CD4-positive, alpha-beta T cell treated with Interleukin-2 at 100 ng/mL for 4 hours (primary cell): ENCODE results near the gene LIPM.

Experiments used
- DNase-seq: peaks from one replicate; pipeline ENCODE4 v3.0.0-alpha.2; 2020; ENCODE audit warnings: low spot score

Gene LIPM

DNA sequence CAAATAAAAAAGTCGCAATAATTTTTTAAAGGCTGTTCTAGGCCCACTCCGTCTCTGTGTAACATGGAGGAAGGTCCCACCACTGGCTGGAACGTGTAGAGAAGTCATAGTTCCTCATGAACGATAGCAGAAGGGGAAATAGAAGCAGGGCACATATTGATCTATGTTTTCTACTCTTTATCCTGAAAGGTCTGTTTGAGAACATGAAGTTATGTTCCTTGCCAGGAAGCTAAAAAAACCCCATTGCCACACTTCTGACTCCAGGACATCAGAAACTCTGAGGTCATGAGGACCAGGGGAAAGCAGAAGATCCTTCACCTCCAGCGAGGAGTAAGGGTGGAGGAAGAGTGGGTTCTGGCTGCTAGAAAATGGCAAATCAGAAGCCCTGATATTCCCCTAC lies 38.4 kb downstream of the LIPM start:
- DNase-seq = no peak

DNA sequence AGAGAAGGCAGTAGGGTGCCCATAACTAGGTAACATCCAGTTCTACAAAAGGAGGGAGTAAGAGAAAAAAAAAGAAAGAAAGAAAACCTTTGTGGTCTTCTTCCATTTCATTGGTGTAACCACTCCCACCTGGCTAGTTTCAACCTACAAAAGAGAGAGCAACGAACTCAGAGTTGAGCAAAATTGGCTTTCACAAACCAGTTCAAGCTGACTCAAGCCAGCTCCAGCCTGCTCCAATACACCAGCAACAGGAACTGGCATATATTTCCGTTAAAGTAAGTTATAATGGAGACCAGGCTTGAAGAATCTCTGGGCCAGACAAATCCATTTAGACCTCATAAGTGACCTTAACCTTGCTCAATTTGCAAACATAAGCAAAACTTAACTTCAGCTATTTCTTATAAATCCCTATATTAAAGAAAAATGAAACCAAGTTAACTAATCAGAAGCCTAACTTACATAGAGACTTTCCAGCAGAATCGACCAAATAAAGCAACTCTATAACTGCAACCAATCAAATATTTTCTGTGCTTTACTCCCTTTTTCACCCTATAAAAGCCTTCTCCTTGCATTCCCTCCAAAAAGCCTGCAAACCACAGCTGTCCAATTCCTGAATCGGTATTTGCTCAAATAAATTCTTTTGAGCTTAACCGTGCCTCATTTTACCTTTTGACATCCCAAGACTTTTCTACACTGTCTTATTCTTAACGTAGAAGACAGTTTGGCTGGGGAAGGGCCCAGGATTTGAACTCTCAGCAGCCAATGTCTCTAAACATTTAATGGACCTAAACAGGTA lies 39.0 kb downstream of the LIPM start:
- no peak for DNase-seq

DNA sequence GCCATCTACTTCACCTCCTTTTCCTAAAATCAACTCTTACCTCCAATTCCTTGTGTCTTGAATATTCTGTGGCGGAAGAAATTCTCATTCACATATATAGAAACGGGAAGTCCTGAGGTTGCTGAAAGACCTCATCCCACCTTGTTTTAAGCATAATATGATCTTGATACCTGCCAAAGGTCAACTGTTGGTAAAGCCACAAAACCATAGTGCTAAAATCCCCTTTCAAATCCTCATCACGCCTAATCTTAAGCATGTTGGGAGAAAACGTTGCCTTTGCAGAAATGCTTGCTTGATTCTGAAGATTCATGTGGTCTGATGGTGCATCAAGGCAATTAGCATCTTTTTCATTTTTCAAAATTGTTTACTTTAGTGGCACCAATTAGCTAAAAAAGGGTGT lies 40.6 kb downstream of the LIPM start:
- no peak for DNase-seq

DNA sequence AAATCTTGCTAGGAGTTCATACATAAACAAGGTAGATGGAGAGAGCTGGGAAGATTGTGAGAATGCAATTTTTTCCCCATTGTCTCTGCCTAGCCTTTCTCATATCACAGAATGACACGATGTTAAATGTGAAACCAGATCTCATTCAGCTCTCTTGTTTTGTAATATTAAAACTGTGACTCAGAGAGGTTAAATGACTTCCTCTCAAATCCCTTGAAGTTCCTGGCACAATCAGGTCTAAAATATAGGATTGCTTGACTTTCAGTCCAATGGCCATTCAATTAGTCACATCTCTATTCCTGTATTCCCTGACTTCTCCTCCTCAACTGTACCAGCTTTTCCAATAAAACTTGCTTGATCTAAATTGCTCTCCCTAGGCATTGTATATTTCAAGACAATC lies 46.0 kb downstream of the LIPM start:
- no peak for DNase-seq

DNA sequence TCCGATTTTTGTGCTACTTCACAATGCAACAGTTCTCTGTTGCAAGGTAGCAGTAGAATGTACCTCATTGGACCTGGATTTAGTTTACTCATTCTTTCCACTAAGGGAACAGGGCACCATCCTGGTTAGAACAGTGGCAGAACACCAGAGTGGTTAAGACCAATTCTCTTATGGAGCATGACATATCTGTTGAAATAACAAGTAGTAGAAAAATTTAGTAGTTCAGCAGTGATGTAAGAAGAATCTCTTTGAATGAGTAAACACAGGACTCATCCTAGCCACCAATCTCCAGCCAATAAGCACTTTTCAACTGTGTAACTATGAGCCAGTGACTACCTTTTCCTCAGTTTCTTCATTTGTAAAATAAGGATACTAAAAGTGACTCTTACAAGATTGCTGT lies 46.7 kb downstream of the LIPM start:
- no peak for DNase-seq

DNA sequence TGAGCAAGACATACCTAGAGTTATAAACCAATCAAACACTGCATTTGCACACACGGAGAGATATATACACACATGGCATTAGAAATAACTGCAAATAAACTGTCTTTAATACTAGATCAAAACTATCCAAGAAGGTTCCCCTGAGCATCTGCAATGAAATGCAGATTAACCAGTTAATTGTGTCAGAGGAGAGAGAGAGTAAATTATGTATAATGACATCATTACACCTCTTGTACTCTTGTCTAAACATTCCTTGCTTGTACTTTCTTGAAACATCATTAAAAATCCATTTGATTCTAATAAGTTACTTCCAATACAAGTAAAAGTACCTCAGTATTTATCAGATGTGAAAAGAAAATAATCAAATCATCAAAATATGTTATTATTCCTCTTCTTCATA lies 48.2 kb downstream of the LIPM start:
- no peak for DNase-seq

DNA sequence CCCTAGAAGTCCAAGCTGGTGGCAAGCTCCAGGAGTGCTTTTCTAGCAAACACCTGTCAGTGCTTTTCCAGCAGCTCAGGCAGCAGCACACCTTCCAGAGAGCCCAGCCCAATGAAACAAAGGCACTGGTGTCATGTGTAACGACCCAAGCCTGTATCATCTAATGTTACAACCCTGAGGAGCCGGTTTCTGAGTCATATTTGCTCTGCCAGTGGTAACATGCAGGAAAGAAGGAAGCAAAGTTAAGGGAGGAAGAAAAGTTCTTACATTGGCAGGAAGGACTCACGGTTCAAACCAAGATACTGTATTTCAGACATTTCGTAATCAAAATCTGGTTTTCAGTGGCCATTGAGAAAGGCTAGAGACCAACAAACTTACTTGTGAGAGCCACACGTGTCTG lies 49.2 kb downstream of the LIPM start, which contains the start of gene ANKRD22:
ANKRD22 (minus strand) TSS at position 139 of the 400 bp plus-strand sequence. CDS start 237 bp downstream, outside the sequence.
- DNase-seq = no peak

DNA sequence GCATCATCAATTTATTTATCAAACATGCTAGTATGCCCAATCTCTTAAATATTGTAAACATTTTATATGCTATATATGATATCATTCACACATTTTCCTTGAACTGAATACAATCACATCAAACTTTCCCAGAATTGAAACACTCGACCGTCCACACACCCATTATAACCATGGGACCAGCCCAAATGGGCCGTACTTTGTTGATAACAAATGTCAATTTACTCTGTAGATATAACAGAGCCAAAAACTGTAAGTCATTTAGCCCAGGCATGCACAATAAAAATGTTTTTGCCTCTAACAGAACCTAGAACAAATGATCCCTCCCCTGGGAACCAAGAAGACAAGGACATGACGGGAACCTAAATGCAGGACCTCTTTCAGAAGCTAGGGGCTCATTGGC lies 49.8 kb downstream of the LIPM start:
- DNase-seq = no peak

DNA sequence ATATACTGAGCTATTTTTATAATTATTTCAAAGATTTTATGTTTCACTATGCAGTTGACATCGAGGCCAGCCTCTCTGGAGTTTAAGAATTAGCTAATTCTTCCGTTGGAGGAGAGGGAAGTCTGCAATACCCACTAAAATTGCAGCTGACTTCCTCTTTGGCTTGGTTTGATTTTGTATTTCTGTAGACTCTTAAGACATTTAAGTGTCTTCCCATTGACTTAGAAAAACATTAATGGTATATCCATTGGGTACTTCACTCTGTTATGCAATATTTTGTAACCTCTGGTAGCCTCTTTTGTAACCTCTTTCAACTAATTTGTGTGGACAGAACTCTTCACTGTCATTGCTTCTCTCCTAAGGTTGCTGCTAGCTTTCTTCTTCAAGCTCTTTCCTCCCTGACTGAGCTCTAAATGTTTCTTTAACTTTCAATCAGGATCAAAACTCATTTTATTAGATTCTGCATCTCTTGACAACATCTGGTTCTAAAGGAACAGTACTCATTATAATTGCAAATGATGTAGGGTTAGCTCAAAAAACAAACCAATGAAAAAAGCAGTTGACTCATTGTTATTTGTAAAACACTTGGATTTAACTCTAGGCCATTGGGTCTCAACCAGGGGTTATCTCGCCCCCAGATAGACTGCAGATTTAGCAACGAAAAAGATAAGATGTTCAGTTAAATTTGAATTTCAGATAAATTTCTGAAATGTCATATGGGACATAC lies 50.8 kb downstream of the LIPM start:
- DNase-seq = no peak

DNA sequence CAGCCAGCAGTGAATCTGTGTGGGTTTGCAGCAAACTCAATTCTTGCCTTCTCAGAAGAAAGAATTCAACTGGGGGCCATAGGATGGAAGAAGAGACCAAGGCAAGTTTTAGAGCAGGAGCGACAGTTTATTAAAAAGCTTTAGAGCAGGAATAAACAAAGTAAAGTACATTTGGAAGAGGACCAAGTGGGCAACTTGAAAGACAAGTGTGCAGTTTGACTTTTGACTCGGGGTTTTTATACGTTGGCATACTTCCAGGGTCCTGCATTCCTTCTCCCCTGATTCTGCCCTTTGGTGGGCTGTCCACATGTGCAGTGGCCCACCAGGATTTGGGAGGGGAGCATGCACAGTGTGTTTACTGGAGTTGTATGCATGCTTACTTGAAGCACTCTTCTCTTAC lies 52.2 kb downstream of the LIPM start:
- no peak for DNase-seq

DNA sequence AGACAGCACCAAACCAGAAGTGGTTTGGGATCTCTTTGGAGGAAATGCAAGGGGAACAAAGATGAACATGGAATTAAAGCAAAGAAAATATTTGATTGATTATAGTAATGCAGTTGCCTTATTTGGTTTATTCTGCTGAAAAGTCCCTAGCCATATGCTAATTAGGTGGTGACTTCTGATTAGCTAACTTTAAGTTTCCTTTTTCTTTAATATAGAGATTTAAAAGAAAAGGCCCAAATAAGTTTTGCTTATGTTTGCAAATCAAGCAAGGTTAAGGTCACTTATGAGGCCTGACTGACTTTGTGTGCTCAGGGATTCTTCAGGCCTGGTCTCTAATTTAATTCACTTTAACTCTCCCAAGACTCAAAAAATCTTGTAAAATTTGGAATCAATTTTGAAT lies 55.3 kb downstream of the LIPM start:
- DNase-seq = no peak

DNA sequence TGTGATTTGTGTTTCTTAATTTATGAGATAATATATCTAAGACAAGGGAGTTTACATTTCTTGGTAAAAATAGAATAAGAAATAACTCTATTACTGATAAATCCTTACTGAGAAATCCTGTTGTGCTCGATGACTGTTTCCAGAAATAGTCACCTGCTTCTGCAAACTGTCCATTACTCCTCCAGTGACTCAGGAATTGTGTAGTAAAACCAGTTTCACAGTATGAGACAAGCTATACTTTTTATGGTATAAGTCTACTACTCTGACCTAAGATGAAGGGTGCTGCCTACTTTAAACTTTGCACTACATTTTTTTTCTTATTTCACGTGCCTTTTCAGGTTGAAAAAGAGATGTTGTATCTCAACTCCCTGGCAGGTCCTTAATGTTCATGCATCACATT lies 56.0 kb downstream of the LIPM start:
- DNase-seq = no peak

DNA sequence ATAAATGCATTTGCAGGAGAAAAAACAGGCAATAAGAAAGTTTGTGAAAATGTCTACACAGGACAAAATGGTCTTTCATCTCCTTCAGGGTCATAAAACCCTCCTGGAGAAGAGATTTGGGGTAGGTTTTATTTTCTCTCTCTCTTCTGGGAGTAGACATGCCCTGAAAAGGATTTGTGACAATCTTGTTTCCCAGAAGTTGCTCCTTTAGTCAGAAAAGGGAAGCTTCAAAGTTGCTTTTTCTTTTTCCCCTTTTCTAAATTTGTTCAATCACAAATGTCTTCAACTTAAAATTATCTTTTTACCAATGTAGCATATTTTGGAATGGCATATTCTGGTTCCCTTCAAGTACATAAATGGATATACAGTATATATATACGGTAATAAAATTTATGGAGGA lies 58.5 kb downstream of the LIPM start:
- no peak for DNase-seq

DNA sequence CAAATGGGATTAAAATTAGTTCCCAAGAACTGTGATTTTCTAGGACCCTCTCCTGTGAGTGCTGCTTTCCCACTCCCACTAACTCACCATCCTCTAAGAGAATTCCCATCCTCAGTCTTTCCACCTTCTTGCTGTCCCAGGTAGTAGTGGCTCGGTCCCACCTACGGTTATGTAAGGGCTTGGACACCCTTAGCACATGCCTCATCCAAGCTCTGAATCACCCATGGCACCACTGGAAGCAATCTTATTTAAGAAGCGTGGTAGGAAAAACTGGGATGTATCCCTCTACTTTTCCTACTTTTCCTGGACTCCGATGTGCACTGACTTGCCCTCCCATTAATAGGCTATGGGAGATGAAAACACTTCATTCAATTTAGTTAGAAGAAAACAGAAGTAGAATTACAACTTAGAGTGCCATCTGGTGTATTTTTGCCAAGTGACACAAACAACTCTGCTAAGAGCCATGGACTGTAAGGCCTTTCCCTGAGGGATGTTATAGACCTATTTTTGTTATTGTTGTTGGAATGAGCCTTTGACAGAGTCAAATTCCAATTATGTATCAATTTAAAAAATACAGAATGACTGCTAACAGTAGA lies 62.8 kb downstream of the LIPM start:
- no peak for DNase-seq

DNA sequence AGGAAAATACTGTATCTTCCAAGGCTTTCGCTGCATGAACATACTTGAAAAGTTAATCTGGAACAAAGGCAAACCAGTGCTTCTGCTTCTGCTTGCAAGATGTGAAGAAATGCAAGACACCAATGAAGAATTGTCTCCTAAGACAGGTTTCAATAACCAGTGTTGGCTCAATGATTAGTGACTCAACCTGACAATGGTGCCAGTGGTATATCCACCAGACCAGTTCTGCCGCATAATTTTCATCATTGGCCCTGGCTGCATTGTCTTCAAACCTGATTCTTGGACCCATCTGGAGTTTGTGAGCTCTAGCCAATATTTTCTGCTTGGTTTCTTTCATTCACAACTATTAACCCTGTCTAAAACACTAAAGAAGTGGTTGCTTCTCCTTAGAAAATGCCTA lies 63.9 kb downstream of the LIPM start:
- no peak for DNase-seq

DNA sequence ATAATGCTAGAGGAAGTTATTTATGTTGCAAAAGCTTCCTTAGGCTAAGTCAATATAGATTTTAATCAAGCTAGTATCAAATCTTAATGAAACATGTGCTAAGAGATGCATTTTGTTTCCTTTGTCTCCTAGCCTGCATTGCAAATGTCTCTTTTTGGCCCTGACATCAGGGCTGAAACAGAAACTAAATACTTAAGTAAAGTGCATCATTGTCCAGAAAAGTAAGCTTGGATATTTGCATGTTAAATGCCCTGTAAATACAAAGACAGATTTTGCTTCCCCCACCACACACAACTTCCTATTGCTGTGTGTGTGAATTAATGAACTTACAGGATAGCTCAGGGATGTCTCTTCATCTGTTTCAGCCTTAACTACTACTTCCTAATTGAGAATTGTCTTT lies 67.6 kb downstream of the LIPM start:
- DNase-seq = no peak
